ENCODE measurements around the gene DNAH12.

Gene DNAH12

GRCh38 chr3:57544181-57545125, at the start of gene DNAH12:
DNAH12 (minus strand) TSS chr3:57544344; CDS start chr3:57542870, 1,474 bp downstream.
- DNase-seq (ENCODE audit: low read depth): no peak
- TF ChIP-seq POLR2A (IDR thresholded peaks at IDR 0.05; ENCODE audit: extremely low read depth, insufficient read length): no peak
- no peak for TF ChIP-seq MYC (IDR thresholded peaks at IDR 0.05; ENCODE audit: low read depth, low read length)
- no peak for TF ChIP-seq MAX (IDR thresholded peaks at IDR 0.05; ENCODE audit: low read depth, low read length)
- TF ChIP-seq CTCF (IDR thresholded peaks at IDR 0.05; ENCODE audit: low read depth, low read length): no peak
- no peak within 1 kb of the TSS for H3K4me3 ChIP-seq (ENCODE audit: low read depth, low read length)

GRCh38 chr3:57592306-57592705, 48.2 kb upstream of the DNAH12 start:
- TF ChIP-seq CTCF (IDR thresholded peaks at IDR 0.05; ENCODE audit: low read depth, low read length): no peak
- TF ChIP-seq MYC (IDR thresholded peaks at IDR 0.05; ENCODE audit: low read depth, low read length): no peak
- TF ChIP-seq POLR2A (IDR thresholded peaks at IDR 0.05; ENCODE audit: extremely low read depth, insufficient read length): no peak
- no peak for TF ChIP-seq MAX (IDR thresholded peaks at IDR 0.05; ENCODE audit: low read depth, low read length)
- H3K4me3 ChIP-seq (ENCODE audit: low read depth, low read length): no peak overlapping the region
- DNase-seq (ENCODE audit: low read depth): no peak

GRCh38 chr3:57587905-57588304, 43.8 kb upstream of the DNAH12 start:
- no peak for DNase-seq (ENCODE audit: low read depth)
- no peak overlapping the region for H3K4me3 ChIP-seq (ENCODE audit: low read depth, low read length)
- no peak for TF ChIP-seq MAX (IDR thresholded peaks at IDR 0.05; ENCODE audit: low read depth, low read length)
- no peak for TF ChIP-seq MYC (IDR thresholded peaks at IDR 0.05; ENCODE audit: low read depth, low read length)
- no peak for TF ChIP-seq POLR2A (IDR thresholded peaks at IDR 0.05; ENCODE audit: extremely low read depth, insufficient read length)
- no peak for TF ChIP-seq CTCF (IDR thresholded peaks at IDR 0.05; ENCODE audit: low read depth, low read length)

GRCh38 chr3:57586778-57587177, 42.6 kb upstream of the DNAH12 start:
- no peak overlapping the region for H3K4me3 ChIP-seq (ENCODE audit: low read depth, low read length)
- no peak for TF ChIP-seq MAX (IDR thresholded peaks at IDR 0.05; ENCODE audit: low read depth, low read length)
- no peak for TF ChIP-seq MYC (IDR thresholded peaks at IDR 0.05; ENCODE audit: low read depth, low read length)
- no peak for TF ChIP-seq POLR2A (IDR thresholded peaks at IDR 0.05; ENCODE audit: extremely low read depth, insufficient read length)
- TF ChIP-seq CTCF (IDR thresholded peaks at IDR 0.05; ENCODE audit: low read depth, low read length): no peak
- no peak for DNase-seq (ENCODE audit: low read depth)

GRCh38 chr3:57583544-57583943, 39.4 kb upstream of the DNAH12 start:
- TF ChIP-seq POLR2A (IDR thresholded peaks at IDR 0.05; ENCODE audit: extremely low read depth, insufficient read length) (no peak), MAX (IDR thresholded peaks at IDR 0.05; ENCODE audit: low read depth, low read length) (no peak), MYC (IDR thresholded peaks at IDR 0.05; ENCODE audit: low read depth, low read length) (no peak), CTCF (IDR thresholded peaks at IDR 0.05; ENCODE audit: low read depth, low read length) (no peak)
- H3K4me3 ChIP-seq (ENCODE audit: low read depth, low read length): no peak overlapping the region
- no peak for DNase-seq (ENCODE audit: low read depth)
